COLO668 (cell line): Measurements from ENCODE around the gene FAM124B.

Experiments used
- DNase-seq: peaks from one replicate; lab custom pipeline; 2025; ENCODE audit not compliant: unreplicated experiment; lab: John Stamatoyannopoulos, UW

FAM124B gene

GRCh38 chr2:224347176-224348051 lies 54.5 kb downstream of the FAM124B start:
- DNase-seq, result no peak

DNA sequence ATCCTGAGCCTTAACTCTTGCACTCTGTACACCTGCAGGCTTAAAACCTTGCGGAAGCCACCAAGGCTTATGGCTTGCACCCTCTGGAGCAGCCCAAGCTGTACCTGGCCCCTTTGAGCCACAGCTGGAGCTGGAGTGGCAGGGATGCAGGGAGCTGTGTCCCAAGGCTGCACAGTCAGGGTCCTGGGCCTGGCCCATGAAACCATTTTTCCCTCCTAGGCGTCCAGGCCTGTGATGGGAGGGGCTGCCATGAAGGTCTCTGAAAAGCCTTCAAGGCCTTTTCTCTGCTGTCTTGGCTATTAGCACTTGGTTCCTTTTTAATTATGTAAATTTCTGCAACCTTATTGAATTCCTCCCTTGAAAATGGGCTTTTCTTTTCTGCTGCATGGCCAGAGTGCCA lies 56.4 kb downstream of the FAM124B start:
- no peak for DNase-seq

- DNase-seq, result no peak
These were observed 58.7 kb downstream of the FAM124B start for GRCh38 chr2:224343226-224343625.

- no peak for DNase-seq
These were observed 65.9 kb downstream of the FAM124B start for GRCh38 chr2:224335991-224336390.

- DNase-seq, result no peak
These were observed 67.2 kb downstream of the FAM124B start for GRCh38 chr2:224334726-224335125.

DNA sequence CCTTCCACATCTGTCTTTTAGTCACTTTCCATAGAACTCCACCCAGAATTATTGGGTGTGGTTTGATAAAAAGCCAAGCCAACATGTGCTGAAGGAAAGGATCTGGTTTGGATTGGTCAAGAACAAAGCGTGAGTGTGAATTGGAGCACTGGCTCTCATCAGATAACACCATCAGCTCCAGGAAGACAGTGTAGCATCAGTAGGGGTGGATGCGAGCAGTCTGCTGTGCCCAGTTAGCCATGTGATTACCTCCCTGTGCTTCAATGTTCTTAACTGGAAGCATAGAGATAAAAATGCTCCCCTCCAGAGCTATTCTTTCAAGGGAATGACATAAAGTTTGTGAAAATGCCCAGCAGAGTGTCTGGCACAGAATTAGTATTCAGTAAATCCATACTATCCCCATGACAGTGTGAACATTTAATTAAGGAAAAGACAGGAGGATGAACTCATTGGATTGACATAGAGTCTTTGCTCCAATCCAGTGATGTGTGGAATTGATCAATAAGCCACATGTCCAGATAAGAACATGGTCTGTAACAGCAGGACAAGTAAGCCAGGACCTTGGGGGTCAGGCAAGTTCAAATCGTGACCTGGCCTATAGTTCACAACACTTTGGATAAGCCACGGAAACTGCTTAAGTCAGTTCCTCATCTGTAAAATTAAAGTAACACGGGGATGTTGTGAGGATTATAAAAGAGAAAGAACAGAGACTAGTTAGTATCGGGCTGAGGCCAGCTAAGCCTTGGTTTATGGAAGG lies 68.0 kb downstream of the FAM124B start:
- DNase-seq, result no peak

DNA sequence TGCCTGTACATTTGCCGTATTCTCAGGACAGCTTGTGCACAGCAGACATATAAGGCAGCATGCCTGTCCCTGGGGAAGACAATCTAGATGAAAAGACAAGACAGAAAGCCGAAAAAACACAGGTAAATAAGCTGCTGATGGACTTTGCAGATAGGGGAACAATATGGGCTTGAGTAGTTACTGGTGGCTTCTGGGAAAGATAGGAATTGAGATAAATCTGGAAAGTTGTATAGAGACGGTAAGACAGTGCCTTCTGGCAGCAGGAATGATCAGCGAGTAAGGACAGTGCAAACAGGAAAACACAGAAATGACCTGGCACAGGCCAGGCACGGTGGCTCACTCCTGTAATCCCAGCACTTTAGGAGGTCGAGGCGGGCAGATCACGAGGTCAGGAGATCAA lies 70.2 kb downstream of the FAM124B start:
- no peak for DNase-seq

DNA sequence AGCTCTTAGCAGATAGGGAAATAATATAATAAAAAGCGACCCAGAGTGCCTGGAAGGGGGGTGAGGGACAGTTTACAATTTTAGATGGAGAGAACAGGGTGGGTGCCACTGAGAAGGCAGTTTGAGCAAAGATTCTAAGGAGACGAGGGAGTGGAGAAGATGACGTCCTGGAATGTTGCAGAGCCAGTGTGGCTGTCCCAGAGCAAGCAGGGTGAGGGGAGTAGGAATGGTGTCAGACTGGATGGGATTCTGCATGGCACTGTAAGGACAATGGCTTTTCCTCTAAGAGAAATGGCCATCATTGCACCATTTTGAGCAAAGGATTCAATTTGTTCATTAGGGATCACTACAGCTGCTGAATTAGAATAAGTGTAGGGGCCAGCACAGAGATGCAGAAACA lies 73.1 kb downstream of the FAM124B start:
- no peak for DNase-seq
